Sigmoid colon (tissue), 4 donors: ENCODE data around the gene PPARA.

ENCODE experiments used
- EP300 ChIP-seq, 4 donors: sonication (generic); formaldehyde crosslinking; IDR thresholded peaks; one replicate each; pipeline ENCODE4 v1.6.1; 2017; ENCODE audit warnings: antibody characterized with exemption in 4 of 4
- TF ChIP-seq, protein P1 (sequence below), 4 experiments: fragments of 450-650 bp in 3 of 4; fragments of 200-600 bp in 1 of 4; IDR thresholded peaks; one replicate each; pipeline ENCODE4 v1.5.1; 2016 to 2019; ENCODE audit warnings: antibody characterized with exemption in 4 of 4, mild to moderate bottlenecking in 3 of 4, moderate library complexity in 2 of 4

DNA sequence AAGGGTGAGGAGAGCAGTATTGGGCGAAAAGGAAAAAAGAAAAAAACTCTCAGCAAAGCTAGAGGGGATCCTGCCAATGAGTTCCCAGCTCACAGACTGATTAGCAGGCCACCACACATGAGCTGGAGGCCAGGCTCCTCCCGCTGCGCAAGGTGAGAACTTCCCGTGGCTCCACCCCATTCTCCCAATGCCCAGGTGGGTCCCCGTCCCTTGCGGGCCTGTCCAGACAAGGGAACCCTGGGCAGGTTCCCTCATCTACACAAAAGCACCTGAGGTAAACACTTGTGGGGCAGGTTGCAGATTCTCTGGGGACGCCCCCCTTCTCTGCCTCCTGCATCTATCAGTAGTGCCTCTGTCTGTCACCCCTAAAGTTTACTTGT lies 53.3 kb downstream of the PPARA start:
- TF ChIP-seq, protein P1, sequence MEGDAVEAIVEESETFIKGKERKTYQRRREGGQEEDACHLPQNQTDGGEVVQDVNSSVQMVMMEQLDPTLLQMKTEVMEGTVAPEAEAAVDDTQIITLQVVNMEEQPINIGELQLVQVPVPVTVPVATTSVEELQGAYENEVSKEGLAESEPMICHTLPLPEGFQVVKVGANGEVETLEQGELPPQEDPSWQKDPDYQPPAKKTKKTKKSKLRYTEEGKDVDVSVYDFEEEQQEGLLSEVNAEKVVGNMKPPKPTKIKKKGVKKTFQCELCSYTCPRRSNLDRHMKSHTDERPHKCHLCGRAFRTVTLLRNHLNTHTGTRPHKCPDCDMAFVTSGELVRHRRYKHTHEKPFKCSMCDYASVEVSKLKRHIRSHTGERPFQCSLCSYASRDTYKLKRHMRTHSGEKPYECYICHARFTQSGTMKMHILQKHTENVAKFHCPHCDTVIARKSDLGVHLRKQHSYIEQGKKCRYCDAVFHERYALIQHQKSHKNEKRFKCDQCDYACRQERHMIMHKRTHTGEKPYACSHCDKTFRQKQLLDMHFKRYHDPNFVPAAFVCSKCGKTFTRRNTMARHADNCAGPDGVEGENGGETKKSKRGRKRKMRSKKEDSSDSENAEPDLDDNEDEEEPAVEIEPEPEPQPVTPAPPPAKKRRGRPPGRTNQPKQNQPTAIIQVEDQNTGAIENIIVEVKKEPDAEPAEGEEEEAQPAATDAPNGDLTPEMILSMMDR (IDR thresholded peaks at IDR 0.05) = no peak
- TF ChIP-seq EP300 (IDR thresholded peaks at IDR 0.05) = no peak
